ENCODE data around the gene OLFM3. TPM values are rescaled to one million over a fixed set of nuclear protein-coding genes. Genes with fewer than 3 reads are reported as not detected.

The OLFM3 gene
- total and polyA plus RNA-seq, 10 of the 15 experiments (the other 5 are each of a cell fraction or from before 2014, with no cell fraction given): 0.09 to 0.33 TPM; not detected in 8

GRCh38 chr1:101928829-101929228 is 67.9 kb downstream of the OLFM3 start:
- H3K9me3 ChIP-seq (replicated peaks; ENCODE audit: control insufficient read depth, insufficient read depth, low read length): no peaks in the 10 kb centered on the region
- no peak for TF ChIP-seq HDAC6 (IDR thresholded peaks at IDR 0.05; ENCODE audit: unreplicated experiment)
- no peaks in the 10 kb centered on the region for H3K4me1 ChIP-seq (ENCODE audit: control insufficient read depth, insufficient read depth, low read length)
- intact Hi-C loops (cut with micrococcal nuclease; ENCODE audit: unreplicated experiment) (no loop called here), in situ Hi-C loops (cut with MboI) (no loop called here)
- H2AFZ ChIP-seq (ENCODE audit: control insufficient read depth, low read depth, low read length): no peak overlapping the region
- POLR2A ChIA-PET: no interaction called here
- DNase-seq (ENCODE audit: low read depth, low spot score) (no peak), FAIRE-seq (no peak), ATAC-seq (no peak)
- WGBS (ENCODE audit: insufficient coverage, insufficient replicate concordance, low lambda C conversion rate, missing lambda C conversion rate): 67% methylated on average over 1 of the region's 1 CpG
- no peaks in the 10 kb centered on the region for H3K36me3 ChIP-seq (ENCODE audit: control insufficient read depth in 2 of 2, insufficient read depth in 2 of 2, low read length in 1 of 2)
- no peaks in the 10 kb centered on the region for H3K79me2 ChIP-seq (ENCODE audit: control insufficient read depth, insufficient read depth, low read length)
- RAD21 ChIA-PET (ENCODE audit: unreplicated experiment): no interaction called here
- H4K20me1 ChIP-seq (ENCODE audit: control insufficient read depth, insufficient read depth): no peaks in the 10 kb centered on the region
- BruUV-seq (replicated peaks): no TSS peak
- no peak overlapping the region for H3K4me3 ChIP-seq
- CTCF ChIA-PET: no interaction called here
- no peak overlapping the region for H3K4me2 ChIP-seq (ENCODE audit: control insufficient read depth, insufficient read depth)
- SMC1A ChIA-PET (ENCODE audit: uncharacterized antibody, unreplicated experiment): no interaction called here
- H3K27ac ChIP-seq (ENCODE audit: control insufficient read depth, insufficient read depth): no peak overlapping the region
- H3K9ac ChIP-seq (ENCODE audit: control insufficient read depth, insufficient read depth, low read length): no peak overlapping the region
- H3K27me3 ChIP-seq (replicated peaks in 1 of 2; ENCODE audit: control insufficient read depth in 2 of 2, insufficient read depth in 2 of 2, low read length in 1 of 2): no peaks in the 10 kb centered on the region

- CTCF ChIA-PET: no interaction called here
- no peak for FAIRE-seq
Observed at GRCh38 chr1:101924700-101925099, 72.0 kb downstream of the OLFM3 start.

More at GRCh38 chr1:101924700-101925099, 72.0 kb downstream of the OLFM3 start:
- no peak overlapping the region for H2AFZ ChIP-seq (ENCODE audit: control insufficient read depth, low read depth, low read length)
- ATAC-seq: no peak
- H3K9ac ChIP-seq (ENCODE audit: control insufficient read depth, insufficient read depth, low read length): no peak overlapping the region
- ChIA-PET POLR2A (no interaction called here), RAD21 (ENCODE audit: unreplicated experiment) (no interaction called here), SMC1A (ENCODE audit: uncharacterized antibody, unreplicated experiment) (no interaction called here)
- no peak for DNase-seq (ENCODE audit: low read depth, low spot score)
- H3K9me3 ChIP-seq (replicated peaks; ENCODE audit: control insufficient read depth, insufficient read depth, low read length): no peaks in the 10 kb centered on the region
- H4K20me1 ChIP-seq (ENCODE audit: control insufficient read depth, insufficient read depth): no peaks in the 10 kb centered on the region
- H3K27me3 ChIP-seq (replicated peaks in 1 of 2; ENCODE audit: control insufficient read depth in 2 of 2, insufficient read depth in 2 of 2, low read length in 1 of 2): no peaks in the 10 kb centered on the region
- no peaks in the 10 kb centered on the region for H3K36me3 ChIP-seq (ENCODE audit: control insufficient read depth in 2 of 2, insufficient read depth in 2 of 2, low read length in 1 of 2)
- no peaks in the 10 kb centered on the region for H3K4me1 ChIP-seq (ENCODE audit: control insufficient read depth, insufficient read depth, low read length)
- BruUV-seq (replicated peaks): no TSS peak
- TF ChIP-seq YY1 (IDR thresholded peaks at IDR 0.05; ENCODE audit: low read depth, low read length) (no peak), CBX3 (IDR thresholded peaks at IDR 0.05; ENCODE audit: borderline replicate concordance, low read depth) (no peak), IRF4 (IDR thresholded peaks at IDR 0.05; ENCODE audit: low read depth, low read length) (no peak), JUNB (IDR thresholded peaks at IDR 0.05) (no peak)
- intact Hi-C loops (cut with micrococcal nuclease; ENCODE audit: unreplicated experiment) (no loop called here), in situ Hi-C loops (cut with MboI) (no loop called here)
- H3K4me3 ChIP-seq: no peak overlapping the region
- H3K27ac ChIP-seq (ENCODE audit: control insufficient read depth, insufficient read depth): no peak overlapping the region
- H3K79me2 ChIP-seq (ENCODE audit: control insufficient read depth, insufficient read depth, low read length): no peaks in the 10 kb centered on the region
- no peak overlapping the region for H3K4me2 ChIP-seq (ENCODE audit: control insufficient read depth, insufficient read depth)

Data from GM12878 (cell line).